PC-3 (cell line): ENCODE measurements around the gene KCTD8. TPM values are rescaled to one million over a fixed set of nuclear protein-coding genes. Genes with fewer than 3 reads are reported as not detected.

Experiments
- ATAC-seq: fragments of 200-7000 bp; cut with Tn5 transposase; 2 replicates; pipeline ENCODE4 v1.9.1; 2020; ENCODE audit warnings: mild to moderate bottlenecking, moderate library complexity
- BruUV-seq: library from RNA; stranded (reverse); fragments of 400-500 nt; replicated peaks from 2 replicates; lab custom pipeline; 2021; lab: Mats Ljungman, UMichigan
- CTCF ChIA-PET: fragments of 300-600 bp; sonication (Branson Sonifier 250); formaldehyde crosslinking; loops from one replicate; lab custom pipeline; 2022; ENCODE audit warnings: antibody characterized with exemption; lab: Charles Lee
- POLR2A ChIA-PET: fragments of 300-600 bp; sonication (Branson Sonifier 250); formaldehyde crosslinking; loops from one replicate; lab custom pipeline; 2022; ENCODE audit warnings: antibody characterized with exemption; ENCODE audit not compliant: unreplicated experiment; lab: Charles Lee
- DNase-seq: peaks from one replicate; pipeline ENCODE4 v3.0.0-alpha.2; 2015
- H2AFZ ChIP-seq: fragments of 300-600 bp; sonication (generic); 2 replicates; pipeline ENCODE4 v1.6.0; 2016; ENCODE audit warnings: antibody characterized with exemption, low read length
- H3F3A ChIP-seq: fragments of 300-600 bp; sonication (generic); one replicate; pipeline ENCODE4 v1.6.0; 2017; ENCODE audit warnings: antibody characterized with exemption, low read length, control low read depth, mild to moderate bottlenecking; ENCODE audit not compliant: unreplicated experiment
- H3K27ac ChIP-seq: fragments of 300-600 bp; sonication (generic); 2 replicates; pipeline ENCODE4 v1.5.1; 2016; ENCODE audit warnings: mild to moderate bottlenecking, low read length
- H3K27me3 ChIP-seq: fragments of 300-600 bp; sonication (generic); 2 replicates; pipeline ENCODE4 v1.6.1; 2016; ENCODE audit warnings: low read length, mixed read lengths
- H3K36me3 ChIP-seq: fragments of 300-600 bp; sonication (generic); 2 replicates; pipeline ENCODE4 v1.6.1; 2016; ENCODE audit warnings: low read depth, mixed run types, low read length, mixed read lengths
- H3K4me1 ChIP-seq: fragments of 300-600 bp; sonication (generic); 2 replicates; pipeline ENCODE4 v1.5.1; 2016; ENCODE audit warnings: low read length; ENCODE audit not compliant: insufficient read depth
- H3K4me2 ChIP-seq: fragments of 300-600 bp; sonication (generic); 2 replicates; pipeline ENCODE4 v1.6.0; 2016; ENCODE audit warnings: low read length
- H3K4me3 ChIP-seq: fragments of 300-600 bp; sonication (generic); 2 replicates; pipeline ENCODE4 v1.5.1; 2016; ENCODE audit warnings: mild to moderate bottlenecking, low read length, mixed read lengths
- H3K79me2 ChIP-seq: fragments of 300-600 bp; sonication (generic); 2 replicates; pipeline ENCODE4 v1.6.1; 2017; ENCODE audit warnings: low read length, mixed read lengths
- H3K9ac ChIP-seq: fragments of 300-600 bp; sonication (generic); 2 replicates; pipeline ENCODE4 v1.6.0; 2016; ENCODE audit warnings: mild to moderate bottlenecking, low read length
- H3K9me2 ChIP-seq: fragments of 300-600 bp; sonication (generic); replicated peaks from 2 replicates; pipeline ENCODE4 v1.6.1; 2016; ENCODE audit warnings: mixed run types, low read length, mixed read lengths
- H3K9me3 ChIP-seq: fragments of 300-600 bp; sonication (generic); 2 replicates; pipeline ENCODE4 v1.6.1; 2016; ENCODE audit warnings: low read length, mixed read lengths
- H4K20me1 ChIP-seq: fragments of 300-600 bp; sonication (generic); 2 replicates; pipeline ENCODE4 v1.6.1; 2016; ENCODE audit warnings: low read length, mixed read lengths
- CTCF ChIP-seq: fragments of 300-600 bp; sonication (generic); conservative IDR thresholded peaks from 2 replicates; pipeline ENCODE4 v1.5.1; 2017; ENCODE audit warnings: antibody characterized with exemption, low read depth, mild to moderate bottlenecking, low read length
- EZH2 ChIP-seq: fragments of 300-600 bp; sonication (generic); IDR thresholded peaks from one replicate; pipeline ENCODE4 v1.6.1; 2017; ENCODE audit warnings: antibody characterized with exemption, mild to moderate bottlenecking, low read length; ENCODE audit not compliant: unreplicated experiment
- EZH2phosphoT487 ChIP-seq: fragments of 300-600 bp; sonication (generic); IDR thresholded peaks from 2 replicates; pipeline ENCODE4 v1.6.1; 2018; ENCODE audit warnings: mild to moderate bottlenecking, antibody characterized with exemption, low read length, borderline replicate concordance
- intact Hi-C: fragments of 100-400 bp; cut with micrococcal nuclease; formaldehyde crosslinking; loops from 2 replicates; pipeline ENCODE4 v1.9.0; 2023
- total RNA-seq: library from RNA; depleted of rRNA; stranded (reverse); fragments of >200 nt; gene quantifications from 2 replicates; pipeline ENCODE4 v1.2.3, GENCODE V29; 2014

The KCTD8 gene
- total RNA-seq, 1 experiment from 2014 or later = not detected

- Histone ChIP-seq H3K9me2 (no peaks in the 10 kb centered on the region), H3K4me3 (no peak overlapping the region), H2AFZ (no peak overlapping the region), H3K9me3 (no peaks in the 10 kb centered on the region), H3K36me3 (no peaks in the 10 kb centered on the region), H3K4me1 (no peaks in the 10 kb centered on the region), H3K27me3 (no peaks in the 10 kb centered on the region), H3F3A (no peaks in the 10 kb centered on the region), H3K9ac (no peak overlapping the region), H3K4me2 (no peak overlapping the region), H3K27ac (no peak overlapping the region), H4K20me1 (no peaks in the 10 kb centered on the region), H3K79me2 (no peaks in the 10 kb centered on the region)
- CTCF ChIA-PET = interaction anchor here (0.6 kb wide), 1 partner anchor 33 kb away, joined by 4 read pairs; no protein-coding TSS in a partner anchor
- TF ChIP-seq CTCF = no peak
- TF ChIP-seq EZH2 = no peak
- TF ChIP-seq EZH2phosphoT487 = no peak
- intact Hi-C loops = no loop called here
- no peak for ATAC-seq
- DNase-seq = no peak
- POLR2A ChIA-PET = no interaction called here
- BruUV-seq = no TSS peak
Measured at GRCh38 chr4:44232262-44232661, 216.3 kb downstream of the KCTD8 start.

GRCh38 chr4:44231006-44231405, 217.6 kb downstream of the KCTD8 start:
- no peak overlapping the region for H3K4me2 ChIP-seq
- ChIA-PET CTCF (no interaction called here), POLR2A (no interaction called here)
- no TSS peak for BruUV-seq
- ATAC-seq = no peak
- H3K9me3 ChIP-seq = no peaks in the 10 kb centered on the region
- H3K27me3 ChIP-seq = no peaks in the 10 kb centered on the region
- no peaks in the 10 kb centered on the region for H4K20me1 ChIP-seq
- no peak overlapping the region for H3K9ac ChIP-seq
- H3K9me2 ChIP-seq = no peaks in the 10 kb centered on the region
- no peaks in the 10 kb centered on the region for H3F3A ChIP-seq
- no peak overlapping the region for H3K4me3 ChIP-seq
- no peaks in the 10 kb centered on the region for H3K36me3 ChIP-seq
- no peak for DNase-seq
- no peaks in the 10 kb centered on the region for H3K4me1 ChIP-seq
- intact Hi-C loops = no loop called here
- no peak overlapping the region for H2AFZ ChIP-seq
- H3K79me2 ChIP-seq = no peaks in the 10 kb centered on the region
- TF ChIP-seq EZH2phosphoT487 (no peak), EZH2 (no peak), CTCF (no peak)
- no peak overlapping the region for H3K27ac ChIP-seq

- BruUV-seq = no TSS peak
Measured at GRCh38 chr4:44228326-44228725, 220.3 kb downstream of the KCTD8 start.

More at GRCh38 chr4:44228326-44228725, 220.3 kb downstream of the KCTD8 start:
- ATAC-seq (no peak), DNase-seq (no peak)
- ChIA-PET POLR2A (no interaction called here), CTCF (no interaction called here)
- Histone ChIP-seq H3K27ac (no peak overlapping the region), H3K4me3 (no peak overlapping the region), H3K4me2 (no peak overlapping the region), H3F3A (no peaks in the 10 kb centered on the region), H3K4me1 (no peaks in the 10 kb centered on the region), H3K36me3 (no peaks in the 10 kb centered on the region), H3K79me2 (no peaks in the 10 kb centered on the region), H3K27me3 (no peaks in the 10 kb centered on the region), H2AFZ (no peak overlapping the region), H4K20me1 (no peaks in the 10 kb centered on the region), H3K9me3 (no peaks in the 10 kb centered on the region), H3K9me2 (no peaks in the 10 kb centered on the region), H3K9ac (no peak overlapping the region)
- intact Hi-C loops = no loop called here
- TF ChIP-seq EZH2phosphoT487 = no peak
- no peak for TF ChIP-seq CTCF
- TF ChIP-seq EZH2 = no peak
